Nephron (organoid): ENCODE measurements around the gene ELAVL2.
A peak's percentile ranks its signal among the peaks of the same experiment; 100 is the strongest.

Source experiments
- H3K27ac Mint-ChIP-seq, 3 experiments: 2 replicates each; pipeline ENCODE4 v1.8.0; 2020; ENCODE audit warnings: mixed read lengths in 3 of 3, mild to moderate bottlenecking in 2 of 3, moderate library complexity in 1 of 3
- H3K27me3 Mint-ChIP-seq: 2 replicates; pipeline ENCODE4 v1.8.0; 2021; ENCODE audit warnings: low read depth, mild to moderate bottlenecking, moderate library complexity, mixed read lengths
- H3K36me3 Mint-ChIP-seq: 2 replicates; pipeline ENCODE4 v1.8.0; 2020; ENCODE audit warnings: low read depth, mixed read lengths
- H3K4me1 Mint-ChIP-seq: 2 replicates; pipeline ENCODE4 v1.8.0; 2020; ENCODE audit warnings: mixed read lengths
- H3K4me3 Mint-ChIP-seq, 3 experiments: 2 replicates each; pipeline ENCODE4 v1.8.0; 2020; ENCODE audit warnings: mild to moderate bottlenecking in 3 of 3, mixed read lengths in 3 of 3, moderate library complexity in 2 of 3
- H3K9me3 Mint-ChIP-seq: 2 replicates; pipeline ENCODE4 v1.8.0; 2020; ENCODE audit warnings: mixed read lengths
- TF ChIP-seq, protein P1 (sequence below), 3 experiments: fragments of 200-600 bp; sonication (generic); IDR thresholded peaks; one replicate each; pipeline ENCODE4 v1.5.0; 2021; ENCODE audit warnings: antibody characterized with exemption in 3 of 3; ENCODE audit not compliant: unreplicated experiment in 3 of 3

ELAVL2 gene

DNA sequence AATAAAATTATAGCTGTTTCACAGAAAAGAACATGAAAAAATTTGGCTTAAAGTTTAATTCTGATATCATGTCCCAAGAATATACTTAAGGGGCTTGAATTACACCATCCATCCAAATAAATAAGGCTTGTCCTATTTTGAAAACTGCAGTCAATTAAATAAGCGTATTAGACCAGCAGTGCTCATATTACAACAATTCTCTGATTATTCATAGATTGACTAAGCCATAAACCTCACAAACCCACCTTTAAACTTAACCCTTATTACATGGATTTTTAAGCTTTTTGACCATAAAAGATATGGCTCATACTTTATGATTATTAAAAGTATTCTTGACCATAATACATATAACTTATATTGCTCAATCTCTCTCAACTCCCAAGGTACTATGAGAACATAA lies 127.9 kb downstream of the ELAVL2 start:
- Mint-ChIP-seq H3K9me3 (no peaks in the 10 kb centered on the region), H3K27me3 (no peaks in the 10 kb centered on the region), H3K36me3 (peaks cover 3% of the 10 kb centered on the region), H3K4me3 (no peak overlapping the region), H3K4me1 (peaks cover 17% of the 10 kb centered on the region), H3K27ac (no peak overlapping the region)
- TF ChIP-seq, protein P1, sequence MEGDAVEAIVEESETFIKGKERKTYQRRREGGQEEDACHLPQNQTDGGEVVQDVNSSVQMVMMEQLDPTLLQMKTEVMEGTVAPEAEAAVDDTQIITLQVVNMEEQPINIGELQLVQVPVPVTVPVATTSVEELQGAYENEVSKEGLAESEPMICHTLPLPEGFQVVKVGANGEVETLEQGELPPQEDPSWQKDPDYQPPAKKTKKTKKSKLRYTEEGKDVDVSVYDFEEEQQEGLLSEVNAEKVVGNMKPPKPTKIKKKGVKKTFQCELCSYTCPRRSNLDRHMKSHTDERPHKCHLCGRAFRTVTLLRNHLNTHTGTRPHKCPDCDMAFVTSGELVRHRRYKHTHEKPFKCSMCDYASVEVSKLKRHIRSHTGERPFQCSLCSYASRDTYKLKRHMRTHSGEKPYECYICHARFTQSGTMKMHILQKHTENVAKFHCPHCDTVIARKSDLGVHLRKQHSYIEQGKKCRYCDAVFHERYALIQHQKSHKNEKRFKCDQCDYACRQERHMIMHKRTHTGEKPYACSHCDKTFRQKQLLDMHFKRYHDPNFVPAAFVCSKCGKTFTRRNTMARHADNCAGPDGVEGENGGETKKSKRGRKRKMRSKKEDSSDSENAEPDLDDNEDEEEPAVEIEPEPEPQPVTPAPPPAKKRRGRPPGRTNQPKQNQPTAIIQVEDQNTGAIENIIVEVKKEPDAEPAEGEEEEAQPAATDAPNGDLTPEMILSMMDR (IDR thresholded peaks at IDR 0.05; ENCODE audit: unreplicated experiment in 3 of 3) = no peak

DNA sequence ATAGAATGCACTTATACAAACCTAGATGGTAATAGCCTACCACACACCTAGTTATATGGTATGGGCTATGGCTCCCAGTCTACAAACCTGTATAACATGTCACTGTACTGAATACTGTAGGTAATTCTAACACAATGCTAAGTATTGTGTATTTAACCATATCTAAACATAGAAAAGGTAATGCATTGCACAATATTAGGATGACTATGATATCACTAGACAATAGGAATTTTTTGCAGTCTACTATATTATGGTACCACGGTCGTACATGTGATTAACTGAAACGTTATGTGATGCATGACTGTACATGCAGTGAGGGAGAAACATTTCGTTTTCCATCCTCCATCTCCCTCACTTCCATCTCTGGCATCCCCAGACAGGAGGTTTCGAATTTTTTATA lies 130.5 kb downstream of the ELAVL2 start:
- H3K36me3 Mint-ChIP-seq = peaks cover 3% of the 10 kb centered on the region
- H3K27me3 Mint-ChIP-seq = no peaks in the 10 kb centered on the region

DNA sequence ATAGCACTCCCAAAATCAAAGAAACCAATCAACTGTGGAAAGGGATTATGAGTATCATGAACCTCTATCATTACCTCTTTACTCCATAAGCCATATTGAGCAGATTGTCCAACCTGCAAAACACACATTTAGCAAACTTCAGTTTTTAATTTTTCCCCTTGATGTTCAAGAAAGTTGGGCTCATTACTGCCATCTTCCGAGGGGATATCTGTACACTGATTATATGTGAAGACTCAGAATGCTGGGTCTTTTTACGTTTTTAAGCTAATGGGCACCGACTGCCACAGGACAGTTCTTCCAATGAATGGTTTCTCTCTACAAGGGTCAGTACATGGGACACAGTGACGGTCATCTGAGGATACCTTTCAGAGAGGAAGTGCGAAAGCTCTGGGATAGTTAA lies 132.7 kb downstream of the ELAVL2 start:
- TF ChIP-seq, protein P1 (IDR thresholded peaks at IDR 0.05; ENCODE audit: unreplicated experiment in 3 of 3) = no peak
- Mint-ChIP-seq H3K27ac (no peak overlapping the region), H3K36me3 (peaks cover 3% of the 10 kb centered on the region), H3K4me1 (peaks cover under 1% of the 10 kb centered on the region), H3K9me3 (no peaks in the 10 kb centered on the region), H3K27me3 (no peaks in the 10 kb centered on the region), H3K4me3 (no peak overlapping the region)

More for the DNA sequence above, 130.5 kb downstream of the ELAVL2 start:
- Mint-ChIP-seq H3K27ac (no peak overlapping the region), H3K4me1 (peaks cover 17% of the 10 kb centered on the region), H3K9me3 (no peaks in the 10 kb centered on the region), H3K4me3 (no peak overlapping the region)
- TF ChIP-seq, protein P1 (IDR thresholded peaks at IDR 0.05; ENCODE audit: unreplicated experiment in 3 of 3) = no peak

DNA sequence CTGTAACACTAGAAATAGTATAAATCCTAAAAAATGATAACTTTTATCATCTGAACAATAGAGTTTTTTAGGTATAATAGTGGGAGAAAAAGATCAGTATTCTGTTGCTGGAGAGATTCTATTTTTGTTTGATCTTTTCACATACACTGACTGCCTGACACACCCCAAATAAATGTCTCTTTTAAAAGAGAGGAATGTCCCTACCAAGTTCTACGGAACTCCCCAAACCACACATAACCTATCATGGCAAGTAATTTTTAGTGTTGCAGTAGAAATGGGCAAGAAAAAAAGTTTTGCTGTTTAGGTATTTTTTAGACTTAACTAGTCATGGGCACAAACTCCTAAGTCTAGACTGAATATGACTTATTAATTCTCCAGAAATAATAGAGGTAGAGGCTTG lies 139.1 kb downstream of the ELAVL2 start:
- Mint-ChIP-seq H3K4me1 (peaks cover 21% of the 10 kb centered on the region), H3K4me3 (no peak overlapping the region), H3K27ac (no peak overlapping the region), H3K27me3 (no peaks in the 10 kb centered on the region), H3K9me3 (no peaks in the 10 kb centered on the region), H3K36me3 (no peaks in the 10 kb centered on the region)
- TF ChIP-seq, protein P1 (IDR thresholded peaks at IDR 0.05; ENCODE audit: unreplicated experiment in 3 of 3) = no peak

DNA sequence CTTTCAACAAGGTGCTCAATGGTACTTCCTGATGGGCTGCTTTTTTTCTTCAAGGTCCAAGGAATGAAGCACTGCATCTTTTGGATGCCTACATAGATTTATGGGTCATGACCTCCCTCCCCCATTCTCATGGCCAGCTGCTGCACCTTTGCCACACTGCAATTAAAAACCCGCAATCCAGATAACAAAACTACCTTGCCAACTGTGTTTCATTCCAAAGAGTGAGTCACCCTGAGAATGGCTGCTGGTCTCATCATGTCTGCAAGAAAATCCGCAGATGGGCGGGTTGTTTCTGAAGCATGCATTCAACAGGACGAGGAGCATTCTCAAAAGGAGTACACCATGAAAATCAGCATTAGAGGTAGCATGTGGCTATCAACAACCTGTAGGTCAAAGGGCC lies 139.8 kb downstream of the ELAVL2 start:
- Mint-ChIP-seq H3K4me1 (peaks cover 23% of the 10 kb centered on the region), H3K27ac (no peak overlapping the region), H3K36me3 (no peaks in the 10 kb centered on the region), H3K27me3 (no peaks in the 10 kb centered on the region), H3K9me3 (no peaks in the 10 kb centered on the region), H3K4me3 (no peak overlapping the region)
- TF ChIP-seq, protein P1 (IDR thresholded peaks at IDR 0.05; ENCODE audit: unreplicated experiment in 3 of 3) = no peak

DNA sequence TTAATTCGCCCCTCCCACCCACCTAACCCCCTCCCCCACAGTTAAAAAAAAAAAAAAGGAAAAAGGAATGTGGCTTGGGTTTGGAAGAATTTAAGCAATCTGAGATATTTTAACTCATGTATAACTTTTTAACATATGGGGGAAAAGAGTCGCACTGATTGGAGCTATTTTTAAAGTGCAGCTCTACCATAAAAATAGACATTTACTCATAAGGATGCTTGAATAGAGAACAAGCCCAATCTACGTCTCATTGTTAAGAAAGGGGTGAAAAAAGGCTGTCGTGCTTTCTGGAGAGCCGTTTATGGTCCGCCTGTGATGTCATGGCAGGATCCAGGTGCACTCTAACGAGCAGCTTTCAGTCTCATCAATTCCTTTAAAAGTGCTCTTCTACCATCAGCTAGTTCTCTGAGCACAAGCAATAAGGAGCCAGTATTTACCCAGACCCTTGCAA lies 142.4 kb downstream of the ELAVL2 start:
- Mint-ChIP-seq H3K4me3 (no peak overlapping the region), H3K4me1 (peaks cover 23% of the 10 kb centered on the region), H3K36me3 (no peaks in the 10 kb centered on the region), H3K27me3 (no peaks in the 10 kb centered on the region), H3K27ac (peak overlapping the region; percentile 18 to 46 (median 43)), H3K9me3 (no peaks in the 10 kb centered on the region)
- TF ChIP-seq, protein P1 (IDR thresholded peaks at IDR 0.05; ENCODE audit: unreplicated experiment in 3 of 3) = no peak
